ENCODE data around the gene ZSCAN1.
"Not testable (repeated sequence)": the region's sequence is repeated elsewhere in the genome, so short reads cannot be mapped to it uniquely, and the experiment has no call there.

ZSCAN1 gene

GRCh38 chr19:58033741-58034476 lies at the start of gene ZSCAN1:
Gene ZSCAN1, plus strand, starts transcription at chr19:58034025. Its CDS starts 3,812 bp downstream, at chr19:58037837.
- DNase-seq = no peak

GRCh38 chr19:57992841-57993240 lies 41.0 kb upstream of the ZSCAN1 start:
- DNase-seq = no peak

GRCh38 chr19:58000677-58001076 lies 33.1 kb upstream of the ZSCAN1 start:
- no peak for DNase-seq

- no peak for DNase-seq
Measured at GRCh38 chr19:58001895-58002369, 31.9 kb upstream of the ZSCAN1 start.

GRCh38 chr19:58002384-58003173 lies 31.2 kb upstream of the ZSCAN1 start, which contains the start of gene ZNF606:
Gene ZNF606, minus strand, starts transcription at chr19:58002820. Its CDS starts 1,501 bp downstream, at chr19:58001319.
- peak; percentile 93 for DNase-seq

- DNase-seq = no peak
Measured at GRCh38 chr19:58003174-58003828, 30.5 kb upstream of the ZSCAN1 start.

- DNase-seq = peak; percentile 27
Measured at GRCh38 chr19:58007285-58007684, 26.5 kb upstream of the ZSCAN1 start.

- not testable (repeated sequence) for DNase-seq
Measured at GRCh38 chr19:58008877-58009276, 24.9 kb upstream of the ZSCAN1 start.

GRCh38 chr19:58009301-58009665 lies 24.5 kb upstream of the ZSCAN1 start:
- DNase-seq = no peak

- peak; percentile 93 for DNase-seq
Measured at GRCh38 chr19:58009666-58010301, 24.0 kb upstream of the ZSCAN1 start.

GRCh38 chr19:58010507-58010906 lies 23.3 kb upstream of the ZSCAN1 start:
- peak; percentile 11 for DNase-seq

- DNase-seq = no peak
Measured at GRCh38 chr19:58014141-58014540, 19.7 kb upstream of the ZSCAN1 start.

- DNase-seq = no peak
Measured at GRCh38 chr19:58020129-58020528, 13.7 kb upstream of the ZSCAN1 start.

GRCh38 chr19:58021541-58022282 lies 12.1 kb upstream of the ZSCAN1 start:
- DNase-seq = peak; percentile 57

- DNase-seq = no peak
Measured at GRCh38 chr19:58022283-58022660, 11.6 kb upstream of the ZSCAN1 start.

GRCh38 chr19:58024661-58025060 lies 9.2 kb upstream of the ZSCAN1 start:
- no peak for DNase-seq

- no peak for DNase-seq
Measured at GRCh38 chr19:58034477-58034793, 610 bp downstream of the ZSCAN1 start.

GRCh38 chr19:58035863-58036262 lies 2.0 kb downstream of the ZSCAN1 start:
- no peak for DNase-seq

GRCh38 chr19:58037927-58038687 lies 4.3 kb downstream of the ZSCAN1 start:
- peak; percentile 6 for DNase-seq

GRCh38 chr19:58038688-58039204 lies 4.9 kb downstream of the ZSCAN1 start:
- no peak for DNase-seq

Data from NCI-H69 (cell line).